Activated CD8-positive, alpha-beta memory T cell treated with anti-CD3 and anti-CD28 coated beads for 24 hours (primary cell): ENCODE measurements around the gene TMEM151B.

Experiments
- DNase-seq: peaks from one replicate; pipeline ENCODE4 v3.0.0-alpha.2; 2020

The TMEM151B gene

GRCh38 chr6:44233567-44234100 lies 36.6 kb upstream of the TMEM151B start:
- no peak for DNase-seq

DNA sequence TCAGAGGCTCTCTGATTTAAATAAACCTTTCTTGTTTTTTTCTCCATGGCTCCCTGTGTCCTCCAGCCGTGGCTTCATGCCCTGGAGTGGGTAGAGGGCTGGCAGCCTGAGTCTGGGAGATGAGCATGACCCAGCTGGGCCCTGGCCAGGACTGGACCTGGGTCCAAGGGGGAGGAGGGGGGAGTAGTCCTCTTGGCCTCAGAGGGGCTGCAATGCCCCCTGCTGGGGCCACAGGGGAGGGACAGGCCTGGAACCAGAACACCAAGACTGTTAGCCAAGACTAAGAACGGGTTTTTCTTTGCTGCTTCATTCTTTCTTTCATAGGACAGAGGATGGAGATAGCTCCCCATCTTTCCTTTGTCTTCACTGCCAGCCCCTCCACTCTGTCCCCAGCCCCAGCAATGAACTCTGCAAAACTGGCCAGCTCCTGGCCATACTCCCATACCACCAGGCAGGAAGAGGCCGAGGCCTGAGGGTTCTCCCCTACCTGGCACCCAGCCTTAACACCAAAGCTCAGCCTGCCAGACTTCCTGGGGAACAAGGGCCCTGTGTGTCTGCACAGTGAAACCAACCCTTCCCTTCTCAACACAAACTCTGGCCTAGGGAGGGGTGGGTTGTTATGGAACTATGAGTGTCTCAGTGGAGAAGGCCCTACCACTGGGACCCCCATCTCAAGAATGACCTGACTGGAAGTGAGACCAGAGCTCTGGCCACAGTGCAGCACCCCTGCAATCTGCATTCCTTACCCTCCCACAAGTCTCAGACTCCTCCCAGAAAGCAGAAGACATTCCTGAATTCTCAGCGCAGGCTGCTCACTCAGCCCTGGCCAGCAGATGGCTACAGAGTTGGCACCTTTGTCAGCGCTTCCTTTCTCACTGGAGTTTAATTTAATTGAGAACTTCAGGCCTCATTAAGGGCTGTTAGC lies 35.9 kb upstream of the TMEM151B start:
- no peak for DNase-seq

DNA sequence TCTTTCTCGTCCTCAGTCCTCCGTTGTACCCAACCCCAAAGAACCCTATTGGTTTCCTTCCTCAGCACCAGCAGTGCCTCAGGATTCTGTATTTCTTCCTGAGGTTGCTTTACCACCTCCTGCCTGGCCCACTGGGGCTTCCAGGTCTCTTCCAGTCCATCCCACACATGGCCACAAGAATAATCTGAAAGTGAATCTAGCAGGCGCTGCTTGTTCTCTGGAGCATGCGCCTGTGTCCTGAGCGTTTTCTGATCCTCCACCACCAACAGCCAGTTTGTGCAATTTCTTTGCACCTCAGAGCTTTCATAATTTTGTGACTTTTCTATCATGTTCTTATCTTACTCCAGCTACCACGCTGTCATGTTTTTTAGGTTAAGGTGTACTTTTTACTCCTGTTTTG lies 35.0 kb upstream of the TMEM151B start:
- no peak for DNase-seq

GRCh38 chr6:44235891-44236516 lies 34.2 kb upstream of the TMEM151B start:
- no peak for DNase-seq

GRCh38 chr6:44237021-44237812 lies 33.0 kb upstream of the TMEM151B start:
- peak; percentile 84 for DNase-seq

DNA sequence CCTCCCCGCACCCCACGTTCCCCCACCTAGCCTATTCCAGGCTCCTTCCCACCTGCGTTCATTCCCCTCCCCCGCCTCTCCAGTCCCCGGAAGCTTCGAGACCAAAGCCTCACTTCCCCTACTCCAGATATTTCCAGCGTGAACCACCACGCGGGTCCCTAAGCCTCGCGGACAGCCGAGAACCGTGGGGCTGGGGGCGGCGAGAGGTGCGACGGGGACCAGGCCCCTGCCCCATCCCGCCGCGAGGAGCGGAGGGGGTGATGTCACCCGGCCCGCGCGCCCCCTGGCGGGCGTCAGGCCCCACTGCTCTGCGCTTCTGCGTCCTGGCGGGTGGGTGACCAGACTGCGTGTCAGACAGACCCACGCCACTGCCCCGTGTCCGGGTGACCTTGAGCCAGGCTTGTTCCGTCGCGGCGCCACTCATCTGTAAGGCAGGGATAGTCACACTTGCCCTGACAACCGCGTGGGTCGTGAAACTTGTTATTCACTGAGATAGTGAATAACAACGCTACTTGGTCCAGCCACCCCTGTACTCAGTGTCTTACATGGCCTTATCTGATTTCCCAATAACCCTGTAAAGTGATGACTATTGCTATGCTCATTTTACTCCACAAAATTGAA lies 32.3 kb upstream of the TMEM151B start:
- peak; percentile 93 for DNase-seq

DNA sequence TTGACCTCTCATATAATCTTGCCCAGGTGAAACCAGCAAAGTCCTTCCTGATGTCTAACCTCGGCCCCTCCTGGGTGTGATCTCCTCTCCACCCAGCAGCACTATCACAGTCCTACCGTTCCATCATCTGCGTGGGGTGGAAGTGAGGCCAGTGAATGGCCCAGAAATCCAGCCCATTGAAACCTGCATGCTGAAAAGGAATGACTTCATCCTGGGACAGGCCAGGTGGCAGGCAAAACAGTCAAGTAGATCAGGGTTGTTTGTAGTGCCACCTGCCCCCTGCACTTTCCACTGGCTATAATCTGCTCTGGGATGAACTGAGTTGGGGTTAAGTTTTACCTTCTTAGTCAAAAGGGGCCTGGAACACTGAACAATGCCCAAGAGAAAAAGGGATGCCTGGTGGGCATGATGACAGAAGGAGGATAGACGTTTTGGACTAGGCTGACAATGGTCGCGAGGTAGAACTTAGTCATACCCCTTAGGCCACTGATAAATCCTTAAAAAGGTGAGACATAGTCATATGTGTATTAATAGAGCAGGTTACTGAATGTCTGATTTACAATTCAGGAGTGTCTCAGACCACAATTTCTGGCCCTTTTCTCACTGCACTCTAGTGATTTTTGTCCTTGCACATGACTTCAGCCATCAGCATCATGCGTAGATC lies 31.4 kb upstream of the TMEM151B start:
- no peak for DNase-seq

GRCh38 chr6:44243345-44243744 lies 26.9 kb upstream of the TMEM151B start:
- DNase-seq, result no peak

- no peak for DNase-seq
Observed at GRCh38 chr6:44245391-44245911, 24.8 kb upstream of the TMEM151B start.

DNA sequence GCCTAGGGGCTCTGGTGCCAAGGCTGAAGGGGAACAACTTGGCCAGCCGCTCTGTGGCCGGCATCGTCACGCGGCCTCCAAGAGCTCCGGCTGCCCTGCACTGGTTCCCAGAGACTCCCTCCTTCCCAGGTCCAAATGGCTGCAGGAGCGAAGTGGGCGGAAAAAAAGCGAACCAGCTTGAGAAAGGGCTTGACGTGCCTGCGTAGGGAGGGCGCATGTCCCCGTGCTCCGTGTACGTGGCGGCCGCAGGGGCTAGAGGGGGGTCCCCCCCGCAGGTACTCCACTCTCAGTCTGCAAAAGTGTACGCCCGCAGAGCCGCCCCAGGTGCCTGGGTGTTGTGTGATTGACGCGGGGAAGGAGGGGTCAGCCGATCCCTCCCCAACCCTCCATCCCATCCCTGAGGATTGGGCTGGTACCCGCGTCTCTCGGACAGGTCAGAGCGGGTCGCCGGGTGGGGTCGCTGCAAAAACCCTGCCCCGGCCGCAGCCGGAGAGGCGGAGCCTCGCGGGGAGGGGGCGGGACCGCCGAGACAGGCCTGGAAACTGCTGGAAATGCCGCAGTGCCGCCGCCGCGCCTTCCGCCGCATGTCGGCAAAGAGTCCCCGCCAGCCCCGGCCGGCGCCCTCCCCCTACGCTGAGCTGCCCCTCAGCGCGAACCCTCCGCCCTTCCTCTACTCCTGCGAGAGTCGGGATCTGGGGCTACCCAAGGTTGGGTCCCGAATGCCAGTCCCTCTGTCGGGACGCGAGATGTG lies 24.2 kb upstream of the TMEM151B start:
- DNase-seq, result peak; percentile 97

- DNase-seq, result no peak
Observed at GRCh38 chr6:44246663-44247337, 23.4 kb upstream of the TMEM151B start, which contains the start of gene HSP90AB1. Gene HSP90AB1, plus strand, starts transcription at chr6:44247101. Its CDS starts 1,529 bp downstream, at chr6:44248630.

GRCh38 chr6:44247338-44248302 lies 22.6 kb upstream of the TMEM151B start:
- DNase-seq, result peak; percentile 96

DNA sequence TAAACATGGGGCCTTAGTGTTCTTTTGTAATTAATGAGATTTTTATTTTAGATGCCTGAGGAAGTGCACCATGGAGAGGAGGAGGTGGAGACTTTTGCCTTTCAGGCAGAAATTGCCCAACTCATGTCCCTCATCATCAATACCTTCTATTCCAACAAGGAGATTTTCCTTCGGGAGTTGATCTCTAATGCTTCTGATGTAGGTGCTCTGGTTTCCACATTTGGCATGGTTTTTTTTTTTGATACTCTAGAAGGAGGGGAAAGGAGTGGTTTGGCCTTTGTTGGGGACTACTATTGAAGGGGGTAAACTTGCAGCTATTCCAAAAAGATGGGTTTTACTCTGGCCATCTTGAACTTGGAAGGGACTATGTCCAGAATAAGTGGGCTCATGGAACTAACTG lies 21.7 kb upstream of the TMEM151B start:
- no peak for DNase-seq

- no peak for DNase-seq
Observed at GRCh38 chr6:44249082-44249748, 21.0 kb upstream of the TMEM151B start.

DNA sequence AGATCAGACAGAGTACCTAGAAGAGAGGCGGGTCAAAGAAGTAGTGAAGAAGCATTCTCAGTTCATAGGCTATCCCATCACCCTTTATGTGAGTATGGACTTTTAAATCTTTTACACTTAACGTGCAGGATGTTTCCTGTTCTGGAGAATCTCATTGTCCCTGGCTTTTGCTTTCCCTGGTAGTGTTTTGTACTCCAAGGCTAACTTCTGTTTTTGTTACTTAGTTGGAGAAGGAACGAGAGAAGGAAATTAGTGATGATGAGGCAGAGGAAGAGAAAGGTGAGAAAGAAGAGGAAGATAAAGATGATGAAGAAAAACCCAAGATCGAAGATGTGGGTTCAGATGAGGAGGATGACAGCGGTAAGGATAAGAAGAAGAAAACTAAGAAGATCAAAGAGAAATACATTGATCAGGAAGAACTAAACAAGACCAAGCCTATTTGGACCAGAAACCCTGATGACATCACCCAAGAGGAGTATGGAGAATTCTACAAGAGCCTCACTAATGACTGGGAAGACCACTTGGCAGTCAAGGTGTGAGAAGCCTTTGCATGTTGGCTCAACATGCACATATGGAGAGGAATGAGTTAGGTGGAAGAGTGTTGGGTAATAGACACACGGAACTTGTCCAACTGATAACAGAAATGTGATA lies 20.1 kb upstream of the TMEM151B start:
- DNase-seq, result no peak

- DNase-seq, result no peak
Observed at GRCh38 chr6:44250718-44251123, 19.5 kb upstream of the TMEM151B start.

GRCh38 chr6:44251576-44252524 lies 18.4 kb upstream of the TMEM151B start:
- DNase-seq, result no peak
